K562 (cell line): Measurements from ENCODE around the gene DIP2B. TPM values are rescaled to one million over a fixed set of nuclear protein-coding genes. Genes with fewer than 3 reads are reported as not detected.
A peak's percentile ranks its signal among the peaks of the same experiment; 100 is the strongest.
"Not testable (repeated sequence)": the region's sequence is repeated elsewhere in the genome, so short reads cannot be mapped to it uniquely, and the experiment has no call there.

Experiments used
- ATAC-seq: fragments of 200-7000 bp; cut with Tn5 transposase; 3 replicates; pipeline ENCODE4 v1.9.1; 2020; ENCODE audit warnings: moderate library complexity
- BruUV-seq: library from RNA; stranded (reverse); fragments of 400-500 nt; replicated peaks from 2 replicates; lab custom pipeline; 2021; lab: Mats Ljungman, UMichigan
- CTCF ChIA-PET: fragments of 300-600 bp; formaldehyde crosslinking; extraction: SDS; loops from one replicate; lab custom pipeline; 2021; ENCODE audit warnings: low intra/inter-chr PET ratio; lab: Yijun Ruan, JAX
- POLR2A ChIA-PET: fragments of 300-600, 350-650 bp; sonication (Branson Sonifier 250); formaldehyde crosslinking; extraction: SDS; loops from one replicate; lab custom pipeline; 2021; ENCODE audit warnings: antibody characterized with exemption, inconsistent platforms; lab: Yijun Ruan, JAX
- DNase-seq, 4 experiments: peaks; one replicate each; pipeline versions ENCODE4 v3.0.0 to v3.0.0-alpha.2; 2011 to 2018; ENCODE audit warnings: low spot score in 3 of 4, mixed read lengths in 3 of 4; ENCODE audit errors: extremely low read depth in 1 of 4
- FAIRE-seq: peaks from 2 replicates; lab custom pipeline; 2011; peaks lifted over from hg19 to GRCh38; lab: Jason Lieb, UNC
- H2AFZ ChIP-seq: 2 replicates; pipeline ENCODE4 v1.6.0; 2011; ENCODE audit warnings: low read depth, low read length, control low read depth, inconsistent platforms
- H3K27ac ChIP-seq: fragments of 200-600 bp; 3 replicates; pipeline ENCODE4 v1.8.0; 2011; ENCODE audit warnings: low read depth, mild to moderate bottlenecking, control low read depth, inconsistent platforms, low read length, moderate library complexity, mixed read lengths; ENCODE audit errors: extremely low read depth
- H3K27me3 ChIP-seq, 2 experiments: fragments of 300-600 bp in 1 of 2; 2 replicates in 1 of 2; 3 replicates in 1 of 2; pipeline versions ENCODE4 v1.6.0 to v1.8.0; 2011; ENCODE audit warnings: inconsistent platforms in 2 of 2, low read length in 2 of 2, mild to moderate bottlenecking in 1 of 2, mixed read lengths in 1 of 2, moderate library complexity in 1 of 2; ENCODE audit not compliant: control insufficient read depth in 2 of 2, insufficient read depth in 2 of 2
- H3K36me3 ChIP-seq: fragments of 300-600 bp; 3 replicates; pipeline ENCODE4 v1.8.0; 2011; ENCODE audit warnings: mild to moderate bottlenecking, low read length, inconsistent platforms; ENCODE audit not compliant: control insufficient read depth, insufficient read depth
- H3K4me1 ChIP-seq, 2 experiments: fragments of 200-600 bp in 1 of 2; replicated peaks in 1 of 2; 2 replicates in 1 of 2; 3 replicates in 1 of 2; pipeline versions ENCODE4 v1.5.1 to v1.8.0; 2011; ENCODE audit warnings: inconsistent platforms in 2 of 2, low read length in 2 of 2, mild to moderate bottlenecking in 1 of 2, mixed read lengths in 1 of 2, moderate library complexity in 1 of 2; ENCODE audit not compliant: control insufficient read depth in 2 of 2, insufficient read depth in 2 of 2
- H3K4me2 ChIP-seq: 2 replicates; pipeline ENCODE4 v1.6.1; 2011; ENCODE audit warnings: low read length, control low read depth, inconsistent platforms, mixed read lengths; ENCODE audit not compliant: insufficient read depth
- H3K4me3 ChIP-seq: fragments of 200-600 bp; sonication (generic), shearing (Covaris generic); 2 replicates; pipeline ENCODE4 v1.5.1; 2016; ENCODE audit warnings: control low read depth, inconsistent platforms
- H3K79me2 ChIP-seq: fragments of 200-600 bp; 3 replicates; pipeline ENCODE4 v1.8.0; 2011; ENCODE audit warnings: low read length, inconsistent platforms; ENCODE audit not compliant: control insufficient read depth, insufficient read depth
- H3K9ac ChIP-seq, 2 experiments: 2 replicates each; pipeline versions ENCODE4 v1.6.0 to v1.6.1; 2011; ENCODE audit warnings: low read depth in 2 of 2, low read length in 2 of 2, control low read depth in 1 of 2, inconsistent platforms in 1 of 2, mild to moderate bottlenecking in 1 of 2, mixed read lengths in 1 of 2; ENCODE audit not compliant: insufficient read depth in 1 of 2
- H3K9me1 ChIP-seq: one replicate; pipeline ENCODE4 v1.6.0; 2011; ENCODE audit warnings: inconsistent platforms, mild to moderate bottlenecking, low read length, moderate library complexity; ENCODE audit not compliant: control insufficient read depth, insufficient read depth
- H3K9me3 ChIP-seq: replicated peaks from 2 replicates; pipeline ENCODE4 v1.5.1; 2011; ENCODE audit warnings: low read depth, low read length, inconsistent platforms; ENCODE audit not compliant: control insufficient read depth, insufficient read depth
- H4K20me1 ChIP-seq: replicated peaks from 2 replicates; pipeline ENCODE4 v1.6.1; 2011; ENCODE audit warnings: low read length, inconsistent platforms, mixed read lengths; ENCODE audit not compliant: control insufficient read depth, insufficient read depth
- WGBS: fragments of 100-300 bp; shearing (Covaris generic); methylation state at CpG from one replicate; pipeline ENCODE4 v1.1.6; 2016; ENCODE audit warnings: low coverage, mixed read lengths; ENCODE audit not compliant: insufficient coverage; ENCODE audit errors: missing lambda C conversion rate; 5-methylcytosine and 5-hydroxymethylcytosine counted together
- in situ Hi-C: fragments of 300-500 bp; cut with MboI; formaldehyde crosslinking; loops from 4 replicates; pipeline ENCODE4 v1.15.0; 2018; ENCODE audit warnings: inconsistent platforms, mixed read lengths
- intact Hi-C: fragments of 100-400 bp; cut with micrococcal nuclease; formaldehyde crosslinking; loops from 2 replicates; pipeline ENCODE4 v1.14.2; 2022
- polyA plus RNA-seq, 8 experiments: library from polyadenylated mRNA; depleted of rRNA in 4 of 8; stranded (reverse) in 5 of 8; unstranded in 3 of 8; fragments of >200 nt; fragmentation: Nextera tagmentation in 2 of 8; fragmentation: Illumina TruSeq in 1 of 8; extraction: Ambion mirVana in 2 of 8; extraction: Trizol in 1 of 8; gene quantifications; 2 replicates each; pipeline versions ENCODE4 v1.2.1 to v1.2.3, GENCODE V29; 2011 to 2014; ENCODE audit warnings: inconsistent platforms in 1 of 8, missing spikeins in 1 of 8
- total RNA-seq, 7 experiments: library from RNA; depleted of rRNA in 6 of 7; stranded (reverse); fragments of >200 nt in 6 of 7; fragmentation: Illumina TruSeq in 2 of 7; extraction: Trizol in 2 of 7; gene quantifications; 2 replicates each; pipeline versions ENCODE4 v1.2.1 to v1.2.3, GENCODE V29; 2011 to 2021; ENCODE audit warnings: low replicate concordance in 1 of 7
- TF ChIP-seq, protein P1 (sequence below), 3 experiments: IDR thresholded peaks in 2 of 3; conservative IDR thresholded peaks in 1 of 3; 2 replicates each; pipeline ENCODE4 v1.5.1; 2011 to 2012; ENCODE audit warnings: low read length in 3 of 3, mild to moderate bottlenecking in 3 of 3, control low read depth in 2 of 3, improper control_type of control experiment in 1 of 3, inconsistent platforms in 1 of 3, low read depth in 1 of 3, mixed read lengths in 1 of 3, moderate library complexity in 1 of 3; ENCODE audit not compliant: insufficient read depth in 2 of 3
- TF ChIP-seq, protein P2 (sequence below): fragments of 250-450 bp; sonication (Bioruptor Pico); IDR thresholded peaks from 2 replicates; pipeline ENCODE4 v1.8.0; 2022; ENCODE audit warnings: inconsistent platforms

The DIP2B gene
- total and polyA plus RNA-seq, 9 of the 15 experiments (the other 6 are each of a cell fraction or from before 2014, with no cell fraction given), result 4.6 to 26.1 (median 18.8) TPM

GRCh38 chr12:50521781-50522180 is 17.0 kb downstream of the DIP2B start:
- WGBS, result 95% methylated on average over 4 of the region's 4 CpGs
- POLR2A ChIA-PET, H3K4me2 ChIP-seq, CTCF ChIA-PET, ATAC-seq, intact Hi-C loops, H2AFZ ChIP-seq, H3K9me1 ChIP-seq, H3K9ac ChIP-seq, H3K4me3 ChIP-seq, BruUV-seq, FAIRE-seq, H3K27ac ChIP-seq, H4K20me1 ChIP-seq, in situ Hi-C loops, H3K27me3 ChIP-seq, DNase-seq, H3K9me3 ChIP-seq: not testable (repeated sequence)
- peaks cover 0 to 14% of the 10 kb centered on the region in 2 experiments; a peak in 2 of 5 replicates for H3K4me1 ChIP-seq
- H3K36me3 ChIP-seq, result peaks cover 12% of the 10 kb centered on the region; the same call in 1 of the 3 replicates
- H3K79me2 ChIP-seq, result peaks cover 55% of the 10 kb centered on the region

- Histone ChIP-seq H3K9ac (no peak overlapping the region), H3K9me3 (no peaks in the 10 kb centered on the region), H3K9me1 (no peaks in the 10 kb centered on the region), H2AFZ (no peak overlapping the region), H4K20me1 (no peaks in the 10 kb centered on the region), H3K4me2 (no peak overlapping the region), H3K4me3 (no peak overlapping the region), H3K79me2 (peaks cover 49% of the 10 kb centered on the region), H3K36me3 (peaks cover 12% of the 10 kb centered on the region; the same call in 1 of the 3 replicates), H3K4me1 (no peaks in the 10 kb centered on the region), H3K27me3 (no peaks in the 10 kb centered on the region), H3K27ac (no peak overlapping the region; the same call in 2 of the 3 replicates)
- WGBS, result 57% methylated on average over 1 of the region's 1 CpG
- FAIRE-seq (no peak), DNase-seq (no peak), ATAC-seq (no peak; the same call in 2 of the 3 replicates)
- POLR2A ChIA-PET, result interaction anchor here (0.7 to 1.4 kb wide), 6 partner anchors 9 to 16 kb away, joined by 3 to 4 read pairs (median 4); no protein-coding TSS in a partner anchor
- CTCF ChIA-PET, result no interaction called here
- intact Hi-C loops (no loop called here), in situ Hi-C loops (no loop called here)
- BruUV-seq, result no TSS peak
- TF ChIP-seq, protein P1, sequence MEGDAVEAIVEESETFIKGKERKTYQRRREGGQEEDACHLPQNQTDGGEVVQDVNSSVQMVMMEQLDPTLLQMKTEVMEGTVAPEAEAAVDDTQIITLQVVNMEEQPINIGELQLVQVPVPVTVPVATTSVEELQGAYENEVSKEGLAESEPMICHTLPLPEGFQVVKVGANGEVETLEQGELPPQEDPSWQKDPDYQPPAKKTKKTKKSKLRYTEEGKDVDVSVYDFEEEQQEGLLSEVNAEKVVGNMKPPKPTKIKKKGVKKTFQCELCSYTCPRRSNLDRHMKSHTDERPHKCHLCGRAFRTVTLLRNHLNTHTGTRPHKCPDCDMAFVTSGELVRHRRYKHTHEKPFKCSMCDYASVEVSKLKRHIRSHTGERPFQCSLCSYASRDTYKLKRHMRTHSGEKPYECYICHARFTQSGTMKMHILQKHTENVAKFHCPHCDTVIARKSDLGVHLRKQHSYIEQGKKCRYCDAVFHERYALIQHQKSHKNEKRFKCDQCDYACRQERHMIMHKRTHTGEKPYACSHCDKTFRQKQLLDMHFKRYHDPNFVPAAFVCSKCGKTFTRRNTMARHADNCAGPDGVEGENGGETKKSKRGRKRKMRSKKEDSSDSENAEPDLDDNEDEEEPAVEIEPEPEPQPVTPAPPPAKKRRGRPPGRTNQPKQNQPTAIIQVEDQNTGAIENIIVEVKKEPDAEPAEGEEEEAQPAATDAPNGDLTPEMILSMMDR (IDR thresholded peaks at IDR 0.05 in 2 of 3, conservative IDR thresholded peaks at IDR 0.05 in 1 of 3; ENCODE audit: insufficient read depth in 2 of 3, low read depth in 1 of 3, low read length in 3 of 3), result peak in 1 of 3 experiments; percentile 15; a peak in 2 of 6 replicates
- TF ChIP-seq, protein P2, sequence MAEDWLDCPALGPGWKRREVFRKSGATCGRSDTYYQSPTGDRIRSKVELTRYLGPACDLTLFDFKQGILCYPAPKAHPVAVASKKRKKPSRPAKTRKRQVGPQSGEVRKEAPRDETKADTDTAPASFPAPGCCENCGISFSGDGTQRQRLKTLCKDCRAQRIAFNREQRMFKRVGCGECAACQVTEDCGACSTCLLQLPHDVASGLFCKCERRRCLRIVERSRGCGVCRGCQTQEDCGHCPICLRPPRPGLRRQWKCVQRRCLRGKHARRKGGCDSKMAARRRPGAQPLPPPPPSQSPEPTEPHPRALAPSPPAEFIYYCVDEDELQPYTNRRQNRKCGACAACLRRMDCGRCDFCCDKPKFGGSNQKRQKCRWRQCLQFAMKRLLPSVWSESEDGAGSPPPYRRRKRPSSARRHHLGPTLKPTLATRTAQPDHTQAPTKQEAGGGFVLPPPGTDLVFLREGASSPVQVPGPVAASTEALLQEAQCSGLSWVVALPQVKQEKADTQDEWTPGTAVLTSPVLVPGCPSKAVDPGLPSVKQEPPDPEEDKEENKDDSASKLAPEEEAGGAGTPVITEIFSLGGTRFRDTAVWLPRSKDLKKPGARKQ (CRISPR knock-in tag), result no peak
Measured at GRCh38 chr12:50523772-50524171, 19.0 kb downstream of the DIP2B start.
